ENCODE results near the gene SDSL.

Gene SDSL

DNA sequence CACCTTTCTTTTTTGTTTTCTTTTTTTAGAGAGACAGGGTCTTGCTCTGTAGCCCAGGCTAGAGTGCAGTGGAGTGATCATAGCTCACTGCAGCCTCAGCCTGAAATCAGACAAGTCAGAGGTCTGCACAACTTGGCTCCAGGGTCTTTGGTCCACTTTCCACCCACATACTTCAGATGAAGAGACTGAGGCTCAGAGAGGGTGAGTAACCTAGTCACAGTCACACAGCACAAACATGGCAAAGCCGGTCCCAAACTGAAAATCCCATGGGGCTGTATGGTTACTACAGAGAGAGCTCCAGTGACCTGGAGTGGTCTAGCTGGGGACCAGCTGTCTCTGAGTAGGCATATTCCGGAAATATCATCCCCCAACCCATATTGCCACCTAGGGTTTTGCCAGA, 30.3 kb downstream of the SDSL start:
- DNase-seq = no peak

DNA sequence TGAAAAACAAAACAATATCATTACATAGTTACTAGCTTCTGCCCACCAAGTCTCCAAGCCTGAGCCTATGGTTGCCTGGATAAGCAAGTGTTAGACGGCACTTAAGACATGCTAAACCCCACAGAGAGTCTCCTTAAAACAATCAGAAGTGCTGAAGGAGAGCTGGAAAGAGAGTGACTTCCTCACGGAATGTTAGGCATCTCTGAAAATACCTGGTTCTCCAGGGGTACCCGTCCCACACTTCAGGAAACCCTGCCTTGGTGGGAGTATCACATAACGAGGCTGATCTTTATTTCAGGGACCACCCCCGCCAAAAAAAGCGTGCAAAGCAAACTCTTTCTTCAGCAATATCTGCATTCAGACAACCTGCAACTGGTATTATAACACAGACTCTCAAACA, 31.1 kb downstream of the SDSL start:
- no peak for DNase-seq

DNA sequence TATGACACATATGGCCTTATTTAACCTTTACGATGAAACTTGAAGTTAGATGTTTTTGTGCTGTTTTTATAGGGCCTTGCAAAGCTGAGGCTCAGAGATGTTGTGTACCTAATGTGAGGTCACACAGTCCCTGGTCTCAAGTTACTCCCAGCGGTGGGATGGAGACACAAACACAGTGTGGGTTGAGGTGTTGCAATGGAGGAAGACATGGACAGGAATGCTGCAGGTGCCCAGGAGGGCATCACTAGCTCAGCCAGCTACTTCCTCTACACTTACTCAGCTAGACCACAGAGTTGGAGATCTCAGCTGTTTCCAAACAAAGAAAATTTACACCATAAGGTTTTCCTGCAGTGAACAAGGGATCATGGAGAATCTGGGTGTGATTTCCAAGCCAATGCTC, 34.0 kb downstream of the SDSL start:
- DNase-seq = no peak

DNA sequence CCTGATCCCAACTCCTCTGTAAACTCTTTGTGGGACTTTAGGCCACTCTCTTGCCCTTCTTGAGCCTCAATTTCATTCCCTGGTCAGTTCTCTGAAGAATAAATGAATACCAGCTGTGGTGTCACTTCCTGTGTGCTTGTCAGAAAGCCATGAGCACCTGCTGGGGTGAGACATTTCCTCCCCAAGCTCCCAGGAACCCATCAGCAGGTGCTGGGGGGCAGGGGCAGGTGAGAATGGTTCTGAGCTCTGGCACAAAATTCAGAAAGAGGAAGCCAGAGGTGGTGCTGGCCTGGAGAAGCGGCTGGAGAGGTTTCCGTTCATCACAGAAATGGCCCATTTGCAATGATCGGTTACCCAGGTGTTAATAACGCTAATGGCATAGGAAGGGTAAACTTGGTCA, 34.6 kb downstream of the SDSL start:
- no peak for DNase-seq

DNA sequence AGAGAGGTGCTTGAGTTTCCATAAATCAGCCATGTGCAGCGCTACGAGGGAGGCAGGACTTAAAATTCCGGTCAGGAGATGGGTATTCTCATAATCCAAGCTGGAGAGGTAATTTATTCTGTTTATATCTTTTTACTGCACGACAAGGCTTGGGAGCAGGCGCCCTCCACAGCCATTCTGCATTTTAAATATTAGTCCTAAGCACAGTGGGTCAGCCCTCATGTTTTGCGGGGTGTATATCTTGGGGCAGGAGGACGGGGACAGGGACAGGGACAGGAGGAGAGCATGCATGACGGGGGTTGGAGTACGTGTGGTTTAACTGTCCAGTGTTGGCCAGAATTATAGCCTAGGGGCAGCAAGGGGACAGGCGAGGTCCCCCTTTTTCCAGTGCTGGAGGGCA, 35.0 kb downstream of the SDSL start:
- no peak for DNase-seq

DNA sequence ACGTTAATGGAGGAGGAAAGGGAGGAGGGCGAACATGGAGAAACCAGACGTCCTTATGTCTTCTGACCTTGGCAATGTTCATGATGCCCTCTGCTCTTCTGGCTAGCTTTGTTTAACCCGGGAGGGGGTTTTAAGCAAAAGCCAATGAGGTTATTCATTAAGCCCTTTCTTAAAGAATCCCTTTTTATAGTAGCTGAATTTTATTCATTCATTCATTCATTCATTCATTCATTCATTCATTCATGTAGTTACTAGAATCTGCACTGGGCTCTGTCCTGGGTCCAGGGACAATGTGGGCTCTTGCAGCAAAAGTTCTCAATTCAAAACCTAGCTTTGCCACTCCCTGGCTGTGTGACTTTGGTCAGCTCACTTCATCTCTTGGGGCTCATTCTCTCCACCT, 35.5 kb downstream of the SDSL start:
- DNase-seq = no peak

DNA sequence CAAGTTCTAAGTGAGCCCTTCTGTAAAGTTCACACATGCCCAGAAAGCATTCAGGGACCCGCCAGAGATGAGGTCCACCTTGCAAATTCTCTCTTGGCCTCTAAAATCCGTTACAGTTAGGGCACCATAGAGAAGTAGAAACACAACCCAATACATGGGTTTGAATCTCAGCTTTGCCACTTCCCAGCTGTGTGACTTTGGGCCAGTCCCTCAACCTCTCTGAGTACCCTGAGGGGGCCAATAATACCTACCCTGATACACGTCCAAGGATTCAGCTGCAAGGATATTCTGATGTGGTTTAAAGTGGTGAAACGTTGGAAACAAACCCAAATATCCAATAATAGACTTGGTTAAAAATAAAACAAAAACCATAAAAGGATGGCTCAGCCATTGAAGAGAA, 37.8 kb downstream of the SDSL start:
- no peak for DNase-seq

DNA sequence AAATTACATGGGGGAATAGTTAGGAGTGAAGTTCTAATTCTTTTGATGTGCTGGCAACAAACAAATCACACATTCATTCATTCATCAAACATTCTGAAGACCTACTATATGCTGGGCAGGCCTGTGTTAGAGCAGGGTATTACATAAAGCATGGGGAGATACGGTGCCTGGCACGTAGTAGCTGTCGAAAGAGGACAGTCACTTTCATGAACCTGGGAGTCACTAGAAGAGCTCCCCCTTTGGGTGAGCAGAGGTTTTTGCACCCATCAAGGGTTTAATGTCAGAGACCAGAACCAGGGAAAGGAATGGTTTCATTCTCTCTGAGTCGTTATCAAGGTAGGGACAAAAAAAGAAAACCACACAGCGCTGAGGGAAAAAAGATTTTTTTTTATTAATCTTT, 39.5 kb downstream of the SDSL start:
- no peak for DNase-seq

DNA sequence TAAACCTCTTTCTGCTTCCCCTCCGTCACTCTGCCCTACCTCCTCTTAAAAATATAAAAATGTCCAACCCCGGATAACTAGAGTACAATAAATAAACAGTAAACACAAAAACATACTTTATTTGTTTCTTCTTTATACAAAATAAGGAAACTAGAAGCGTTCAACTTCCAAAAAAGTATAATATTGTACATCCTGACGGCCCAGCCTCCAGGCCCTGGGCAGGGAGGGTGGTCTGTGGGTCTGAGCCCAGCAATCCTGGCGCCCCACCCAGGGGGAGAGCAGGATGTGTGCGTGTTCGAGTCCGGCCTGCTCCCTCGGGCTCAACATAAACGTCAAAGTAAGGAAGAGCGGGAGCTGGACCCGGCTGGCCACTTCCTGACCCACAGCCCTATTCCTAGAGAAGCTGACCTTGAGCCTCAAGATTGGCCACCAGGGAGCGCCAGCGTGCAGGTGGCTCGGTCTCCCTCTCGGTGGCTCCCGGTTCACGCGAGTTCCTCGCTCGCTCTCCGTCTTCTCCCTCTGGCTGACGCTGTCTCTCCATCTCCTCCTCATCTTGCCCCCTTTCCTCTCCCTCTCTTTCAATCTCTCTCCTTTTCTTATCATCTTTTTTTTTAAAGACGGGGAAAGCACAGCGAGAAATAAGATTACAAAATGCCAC, 40.1 kb downstream of the SDSL start:
- peak; percentile 64 for DNase-seq

DNA sequence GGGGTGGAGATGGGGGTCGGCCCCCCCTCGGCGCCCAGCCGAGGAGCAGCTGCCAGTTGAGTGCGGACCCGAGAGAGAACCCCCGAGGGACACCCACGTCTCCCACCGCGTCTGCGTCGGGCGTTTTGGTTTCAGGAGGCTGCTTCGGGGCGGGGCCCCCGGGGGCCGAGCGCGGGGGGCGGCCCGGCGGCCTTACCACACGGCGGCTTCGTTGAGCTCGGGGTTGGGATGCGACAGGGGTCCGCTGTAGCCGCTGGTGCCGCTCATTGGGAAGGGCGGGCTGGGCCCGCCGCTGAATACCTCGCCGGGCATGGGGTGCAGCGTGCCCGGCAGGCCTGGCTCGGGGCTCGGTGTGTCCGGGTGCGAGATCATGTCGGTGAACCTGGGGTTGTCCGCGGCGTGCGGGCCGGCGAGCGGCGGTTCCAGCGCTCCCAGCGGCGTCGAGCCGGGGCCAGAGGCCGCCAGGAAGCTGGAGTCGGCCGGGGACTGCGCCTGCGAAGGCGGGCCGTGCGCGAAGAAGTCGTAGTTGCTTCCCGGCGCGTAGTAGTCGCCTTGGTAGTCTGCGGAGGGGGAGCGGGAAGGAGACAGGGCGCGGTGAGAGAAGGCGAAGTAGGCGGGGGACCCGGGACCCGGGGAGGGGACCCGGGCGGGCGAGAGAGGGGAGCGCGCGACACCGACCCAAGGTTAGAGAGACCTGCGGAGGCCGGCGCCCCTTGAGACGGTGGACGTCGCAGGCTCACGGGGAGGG, 41.0 kb downstream of the SDSL start:
- no peak for DNase-seq

DNA sequence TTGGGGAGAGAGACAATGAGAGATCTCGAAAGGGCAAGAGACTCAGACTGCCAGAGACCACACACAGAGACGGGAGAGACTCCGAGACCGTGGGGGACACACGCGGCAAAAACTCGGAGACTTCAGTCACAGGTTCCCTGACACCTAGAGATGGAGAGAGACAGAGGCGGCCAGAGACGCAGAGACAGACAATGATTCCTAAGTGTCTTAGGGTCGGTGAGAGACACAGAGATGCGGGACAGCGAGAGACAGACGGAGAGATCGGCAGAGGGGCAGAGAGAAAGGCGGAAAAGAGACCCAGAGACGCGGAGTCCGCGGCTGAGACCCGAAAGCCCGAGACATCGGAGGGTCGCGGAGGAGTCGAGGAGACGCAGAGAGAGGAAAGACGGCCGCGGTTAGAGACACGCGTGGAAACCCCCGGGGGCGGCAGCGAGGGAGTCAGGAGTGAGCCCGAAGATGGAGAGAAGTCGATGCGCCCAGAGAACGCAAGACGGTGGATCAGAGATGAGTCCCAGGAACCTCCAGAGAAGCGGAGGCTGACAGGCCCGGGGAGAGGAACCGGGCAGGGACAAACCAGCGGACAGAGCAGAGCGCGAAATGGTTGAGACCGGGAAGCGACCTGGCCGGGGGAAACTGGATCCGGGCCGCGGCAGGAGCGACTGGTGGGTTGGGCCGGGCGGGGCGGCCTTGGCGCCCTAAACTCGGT, 41.7 kb downstream of the SDSL start:
- no peak for DNase-seq

DNA sequence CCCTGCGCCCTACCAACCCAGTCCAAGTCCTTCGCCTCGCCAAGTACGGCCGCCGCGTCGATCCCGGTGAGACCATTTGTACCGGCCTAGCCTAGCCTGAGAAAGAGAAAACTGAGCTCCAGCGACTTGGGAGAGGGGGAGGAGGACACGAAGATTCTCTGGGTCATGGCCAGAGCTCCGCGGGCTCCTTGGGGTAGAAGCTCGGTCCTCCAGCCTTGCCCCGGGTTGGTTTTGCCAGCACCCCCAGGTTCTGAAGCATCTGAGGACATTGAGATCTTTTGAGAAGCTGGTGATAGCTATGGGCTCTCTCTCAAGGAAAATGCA, 42.2 kb downstream of the SDSL start:
- no peak for DNase-seq

DNA sequence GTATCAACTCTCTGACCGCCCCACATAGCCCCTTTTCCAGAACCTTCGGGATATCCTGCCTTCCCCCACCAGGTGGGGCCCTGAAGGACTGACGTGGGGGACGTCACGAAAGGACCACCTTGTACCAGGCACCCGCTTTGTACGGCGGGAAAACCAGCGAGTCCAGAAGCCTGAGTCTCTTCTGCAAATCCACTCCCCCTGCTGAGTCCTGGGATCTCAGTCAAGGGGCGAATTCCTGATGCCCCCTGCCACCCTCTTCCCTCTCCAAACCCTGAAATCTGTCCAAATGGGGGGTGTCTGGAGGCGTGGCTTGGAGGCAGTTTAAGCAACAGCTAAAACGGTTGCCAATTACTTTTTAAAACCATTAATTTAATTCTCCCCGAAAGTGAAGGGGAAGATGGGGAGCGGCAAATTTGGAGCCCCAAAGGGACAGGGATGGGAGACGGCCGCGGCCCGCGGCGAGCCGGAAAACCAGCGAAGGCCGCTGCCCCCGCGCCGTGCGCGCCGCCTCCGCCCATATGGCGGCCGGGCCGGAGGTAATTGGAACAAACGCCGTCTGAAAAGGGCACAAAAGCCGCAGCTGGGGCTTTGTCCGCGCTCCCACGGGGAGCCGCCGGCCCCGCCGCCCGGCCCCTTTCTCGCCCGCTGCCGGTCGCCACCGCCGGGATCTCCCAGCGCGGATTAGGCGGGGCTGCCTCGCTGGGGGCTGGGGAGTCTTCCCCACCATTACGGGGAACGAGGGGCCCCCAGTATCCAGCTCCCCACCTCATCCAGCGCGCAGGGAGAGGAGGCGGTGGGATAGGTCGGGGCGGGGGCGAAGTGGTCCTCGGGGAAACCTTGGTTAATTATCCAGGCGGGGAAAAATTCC, 42.9 kb downstream of the SDSL start:
- no peak for DNase-seq

DNA sequence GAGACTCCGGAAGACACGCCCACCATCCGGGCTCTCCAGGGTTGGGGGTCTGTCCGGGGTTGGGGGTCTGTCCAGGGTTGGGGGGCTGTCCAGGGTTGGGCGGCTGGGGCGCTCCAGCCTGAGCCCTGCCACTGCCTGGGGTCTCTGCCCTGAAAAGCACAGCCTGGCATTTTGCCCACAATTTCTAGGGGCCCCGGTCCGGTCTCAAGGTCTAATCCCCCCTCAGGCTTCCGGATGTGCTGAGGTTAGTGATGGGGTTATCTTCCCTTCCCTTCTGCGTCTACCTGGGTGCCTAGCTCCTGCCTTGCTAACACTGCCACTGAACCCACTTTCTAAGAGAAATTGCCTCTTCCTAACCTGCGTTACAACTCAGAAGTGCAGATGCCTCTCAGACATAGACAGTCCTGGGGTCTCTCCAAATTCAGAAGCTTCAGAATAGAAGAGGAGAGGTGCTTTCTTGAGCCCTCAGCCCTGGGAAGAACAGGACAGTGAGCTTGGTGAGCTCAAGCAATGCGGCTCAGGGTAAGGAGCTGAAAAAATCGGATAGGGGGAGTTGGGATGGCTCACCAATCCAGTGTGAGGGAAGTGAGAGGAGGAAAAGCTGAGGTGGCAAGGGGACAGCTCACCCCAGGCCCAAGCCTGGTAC, 43.8 kb downstream of the SDSL start:
- no peak for DNase-seq

DNA sequence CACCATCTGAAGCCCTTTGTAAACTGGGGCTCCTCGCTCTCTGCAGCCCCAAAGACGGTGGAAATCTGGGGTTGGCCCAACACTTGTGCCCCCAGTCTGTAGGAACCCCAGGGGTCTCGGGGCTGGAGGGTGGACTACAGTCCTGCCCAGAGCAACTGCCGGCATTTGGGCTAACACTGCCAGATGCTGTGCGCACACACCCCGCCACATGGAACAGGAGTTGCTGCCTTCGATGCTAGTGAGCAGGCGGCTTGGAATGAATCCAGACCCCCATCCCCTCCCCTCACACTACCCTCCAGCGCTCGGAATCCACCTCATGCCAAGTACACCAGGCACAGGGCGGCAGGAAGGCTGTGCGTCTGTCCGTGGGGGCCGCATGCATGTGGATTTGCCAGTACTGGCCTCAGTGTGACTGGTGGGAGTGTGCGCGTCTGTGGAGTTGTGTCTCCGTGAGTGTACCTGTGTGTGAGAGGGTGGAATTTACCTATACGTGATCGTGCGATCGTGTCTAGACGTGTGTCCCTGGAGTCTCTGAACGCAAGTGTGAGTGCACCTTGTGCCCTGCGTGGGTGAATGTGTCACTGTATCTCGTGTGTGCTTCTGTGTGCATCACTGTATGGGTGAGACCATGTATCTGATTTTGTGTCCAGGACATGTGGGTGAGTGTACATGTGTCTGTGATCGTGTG, 44.4 kb downstream of the SDSL start:
- DNase-seq = no peak

DNA sequence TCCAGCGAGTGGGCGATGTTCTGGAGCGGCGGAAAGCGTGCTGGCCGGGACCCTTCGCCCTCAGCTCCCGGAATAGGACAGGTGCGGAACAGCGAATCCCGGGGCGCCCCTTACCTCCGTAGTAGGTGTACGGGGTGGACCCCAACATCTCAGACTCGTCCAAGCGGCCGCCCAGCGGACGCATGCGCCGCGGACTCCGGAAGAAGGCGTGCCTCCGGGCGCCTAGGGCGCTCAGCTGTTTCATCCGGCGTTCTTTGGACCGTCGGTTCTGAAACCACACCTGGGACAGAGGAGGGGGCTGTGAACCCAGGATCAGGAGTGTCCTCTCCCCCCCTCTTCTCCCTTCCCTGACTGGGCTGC, 44.9 kb downstream of the SDSL start:
- DNase-seq = no peak

DNA sequence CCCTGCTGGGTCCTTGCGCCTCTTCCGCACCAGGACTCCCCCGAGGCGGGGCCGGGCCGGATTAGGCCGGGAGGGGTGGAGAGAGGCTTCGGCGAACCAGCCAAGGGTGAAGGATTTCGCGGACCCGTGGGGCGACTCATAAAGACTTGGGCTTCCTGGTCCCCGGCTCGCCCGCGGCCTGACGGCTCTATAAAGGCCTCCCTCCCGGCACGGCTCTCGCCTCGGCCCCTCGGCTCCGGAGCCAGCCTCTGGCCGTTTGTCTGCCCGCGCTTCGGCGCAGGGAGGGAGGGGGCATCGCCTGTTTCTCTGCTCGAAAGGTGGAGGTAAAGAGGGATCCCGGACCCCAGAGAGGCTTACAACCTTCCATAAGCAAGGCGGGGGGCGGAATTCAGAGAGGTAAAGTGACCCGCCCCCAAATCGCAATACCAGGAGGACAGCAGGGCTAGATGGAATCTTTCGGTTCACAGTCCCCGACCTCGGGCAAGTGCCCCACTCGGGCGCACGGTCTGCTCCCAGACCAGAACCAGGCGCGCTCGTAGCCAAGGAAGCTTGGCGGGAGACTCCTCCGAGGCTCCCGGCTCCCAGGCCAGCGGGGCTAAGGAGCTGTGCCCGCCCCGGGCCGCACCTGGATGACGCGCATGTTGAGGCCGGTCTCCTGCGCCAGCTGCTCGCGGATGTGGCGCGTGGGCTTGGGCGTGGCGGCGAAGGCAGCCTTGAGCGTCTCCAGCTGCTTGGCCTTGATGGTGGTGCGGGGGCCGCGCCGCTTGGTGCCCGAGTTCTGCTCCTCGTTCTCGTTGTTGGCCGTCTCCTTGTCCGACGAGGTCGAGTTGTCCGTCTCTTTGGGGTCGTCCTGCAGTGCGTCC, 45.6 kb downstream of the SDSL start:
- DNase-seq = no peak

DNA sequence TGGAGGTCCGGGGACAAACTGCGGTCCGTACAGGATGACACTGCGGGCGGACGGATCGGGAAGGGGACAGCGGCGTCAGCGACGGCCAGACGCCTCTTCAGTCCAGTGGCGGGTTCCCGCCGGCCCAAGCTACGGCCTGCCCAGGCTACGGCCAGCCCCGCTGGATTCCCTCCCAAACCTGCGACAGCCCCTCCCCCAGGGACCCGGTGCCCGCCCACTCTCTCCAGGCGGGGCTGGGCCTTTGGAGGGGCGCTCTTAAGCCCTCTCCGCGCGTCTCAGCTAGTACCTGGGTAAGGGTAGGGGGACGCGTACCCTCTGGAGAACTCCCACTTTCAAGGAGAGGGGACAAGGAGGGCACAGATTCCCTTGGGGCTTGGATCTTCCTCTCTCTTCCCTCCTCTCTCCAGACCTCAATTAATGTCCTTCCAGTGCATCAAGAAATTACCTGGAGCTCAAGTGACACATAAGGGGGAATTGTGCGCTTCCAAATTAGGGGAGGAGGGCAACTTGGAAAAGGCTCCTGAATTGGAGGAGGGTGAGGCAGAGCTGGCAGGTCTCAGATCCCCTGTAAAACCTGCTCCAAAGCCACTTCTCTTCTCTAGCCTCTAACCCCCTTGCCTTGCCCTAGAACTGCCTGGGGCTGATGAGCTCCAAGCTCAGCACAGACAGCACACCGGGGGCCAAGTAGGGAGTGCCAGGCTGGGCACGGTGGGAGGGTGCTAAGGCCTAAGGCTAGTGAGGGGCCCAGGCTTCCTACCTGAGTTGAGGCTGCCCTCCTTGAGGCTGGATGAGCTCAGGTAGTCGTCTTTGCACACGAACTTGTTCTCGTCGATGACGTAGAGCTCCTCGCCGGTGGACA, 46.4 kb downstream of the SDSL start:
- no peak for DNase-seq

DNA sequence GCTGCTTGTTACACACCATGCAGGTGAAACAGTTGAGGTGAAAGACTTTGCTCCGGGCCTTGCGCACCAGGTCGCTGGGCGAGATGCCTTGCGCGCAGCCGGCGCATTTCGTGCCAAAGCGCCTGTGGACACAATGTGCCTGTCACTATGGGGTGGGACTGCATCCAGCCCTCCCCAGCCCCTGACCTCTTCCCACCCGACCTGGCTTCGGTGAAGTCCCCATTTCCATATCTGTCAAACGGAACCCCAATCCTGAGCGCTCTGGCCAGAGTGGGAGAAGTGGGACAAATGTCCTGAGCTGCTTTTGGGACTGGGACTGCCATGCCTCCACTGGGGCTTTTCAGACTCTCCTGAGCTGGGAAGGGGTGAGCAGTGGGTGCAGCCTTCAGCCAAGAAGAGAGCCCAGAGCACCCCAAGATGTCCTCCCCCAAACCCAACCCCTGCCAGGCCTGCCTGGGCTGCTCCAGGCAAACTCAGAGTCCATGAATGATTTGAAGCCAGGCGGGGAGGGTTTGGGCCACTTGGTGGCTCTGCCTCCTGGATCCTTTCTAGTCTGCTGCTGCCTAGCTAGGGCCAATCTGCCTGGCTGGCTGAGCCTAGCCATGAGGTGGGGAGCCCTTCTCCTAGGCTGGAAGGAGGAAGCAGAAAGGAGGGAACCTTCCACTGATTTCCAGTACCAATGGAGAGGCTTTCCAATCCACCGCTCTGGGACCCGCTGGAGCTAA, 47.2 kb downstream of the SDSL start:
- no peak for DNase-seq
